NCI-H2171 (cell line): ENCODE results near the gene PPP4C.
"Not testable (repeated sequence)": the region's sequence is repeated elsewhere in the genome, so short reads cannot be mapped to it uniquely, and the experiment has no call there.

Source experiments
- DNase-seq: peaks from one replicate; lab custom pipeline; 2025; lab: John Stamatoyannopoulos, UW

The PPP4C gene

GRCh38 chr16:30096862-30097563, 21.2 kb downstream of the PPP4C start:
- DNase-seq: no peak

GRCh38 chr16:30104090-30104489, 28.3 kb downstream of the PPP4C start:
- no peak for DNase-seq

DNA sequence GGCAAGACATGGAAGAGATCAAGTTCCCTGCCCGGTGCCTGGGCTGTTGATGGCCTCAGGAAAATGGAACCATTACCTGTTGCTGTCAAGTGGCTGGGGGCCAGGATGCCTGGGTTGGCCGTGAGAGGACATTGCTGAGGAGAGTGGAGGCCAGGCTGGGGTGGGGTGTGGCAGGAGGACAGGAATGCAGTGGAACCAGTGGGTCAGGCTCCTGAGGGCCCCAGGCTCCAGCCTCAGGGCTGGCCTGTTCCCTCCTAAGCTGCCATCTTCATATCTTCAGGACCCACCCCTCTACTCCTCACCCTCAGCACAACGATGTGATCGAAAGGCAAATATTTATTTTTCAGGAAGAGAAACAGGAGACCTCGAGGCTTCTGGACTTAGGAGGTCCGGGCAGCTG, 28.7 kb downstream of the PPP4C start:
- DNase-seq: no peak

DNA sequence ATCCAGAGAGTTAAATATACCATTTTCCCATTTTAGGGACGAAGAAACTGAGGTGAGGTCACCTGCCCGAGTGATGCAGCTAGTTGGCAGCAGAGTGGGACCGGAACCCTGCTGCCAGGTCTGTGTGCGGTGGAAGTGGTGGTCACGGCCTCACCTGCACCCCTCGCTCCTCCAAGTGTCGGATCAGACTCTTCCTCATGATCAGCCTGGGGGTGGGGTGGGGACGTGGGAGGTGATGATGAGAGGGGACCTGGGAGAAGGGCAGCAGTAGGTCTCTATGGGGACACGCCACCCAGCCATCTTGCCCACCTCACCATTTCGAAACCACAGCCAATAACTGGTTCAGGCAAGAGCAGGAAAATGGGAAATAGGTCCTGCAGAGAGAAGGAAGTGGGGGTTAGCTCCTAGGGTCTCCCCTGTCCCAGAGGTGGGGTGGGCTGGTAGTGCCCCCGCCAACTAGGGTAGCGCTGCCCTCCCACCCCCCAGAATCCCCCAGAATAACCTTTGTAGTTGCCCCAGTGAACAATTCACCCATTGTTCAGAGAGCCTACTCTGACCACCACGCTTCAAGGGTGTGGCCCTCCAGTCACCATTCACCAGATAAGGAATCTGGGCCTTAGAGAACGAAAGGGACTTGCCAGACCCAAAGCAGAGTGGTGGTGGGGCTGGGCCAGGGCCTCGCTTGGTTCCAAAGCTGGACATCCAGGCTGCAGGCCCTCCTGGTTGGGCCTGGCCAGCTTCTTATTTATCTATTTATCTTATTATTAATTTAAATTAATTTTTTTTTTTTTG, 32.5 kb downstream of the PPP4C start:
- DNase-seq: no peak

DNA sequence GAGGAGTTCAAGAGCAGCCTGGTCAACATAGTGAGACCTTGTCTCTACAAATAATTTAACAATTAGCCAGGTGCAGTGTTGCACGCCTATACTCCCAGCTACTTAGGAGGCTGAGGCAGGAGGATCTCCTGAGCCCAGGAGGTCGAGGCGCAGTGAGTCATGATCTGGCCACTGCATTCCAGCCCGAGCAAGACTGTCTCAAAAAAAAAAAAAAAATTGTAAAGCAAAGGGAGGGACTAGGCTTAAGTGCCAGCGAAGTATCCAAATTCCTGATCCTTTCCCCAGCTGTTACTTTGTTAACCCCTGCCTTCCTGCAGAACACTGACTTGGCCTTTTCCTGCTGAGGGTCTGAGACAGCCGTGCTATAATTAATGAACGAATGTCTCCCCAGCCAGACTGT, 34.9 kb downstream of the PPP4C start:
- DNase-seq: no peak

- DNase-seq: peak; percentile 9
Observed at GRCh38 chr16:30112197-30113030, 36.6 kb downstream of the PPP4C start.

DNA sequence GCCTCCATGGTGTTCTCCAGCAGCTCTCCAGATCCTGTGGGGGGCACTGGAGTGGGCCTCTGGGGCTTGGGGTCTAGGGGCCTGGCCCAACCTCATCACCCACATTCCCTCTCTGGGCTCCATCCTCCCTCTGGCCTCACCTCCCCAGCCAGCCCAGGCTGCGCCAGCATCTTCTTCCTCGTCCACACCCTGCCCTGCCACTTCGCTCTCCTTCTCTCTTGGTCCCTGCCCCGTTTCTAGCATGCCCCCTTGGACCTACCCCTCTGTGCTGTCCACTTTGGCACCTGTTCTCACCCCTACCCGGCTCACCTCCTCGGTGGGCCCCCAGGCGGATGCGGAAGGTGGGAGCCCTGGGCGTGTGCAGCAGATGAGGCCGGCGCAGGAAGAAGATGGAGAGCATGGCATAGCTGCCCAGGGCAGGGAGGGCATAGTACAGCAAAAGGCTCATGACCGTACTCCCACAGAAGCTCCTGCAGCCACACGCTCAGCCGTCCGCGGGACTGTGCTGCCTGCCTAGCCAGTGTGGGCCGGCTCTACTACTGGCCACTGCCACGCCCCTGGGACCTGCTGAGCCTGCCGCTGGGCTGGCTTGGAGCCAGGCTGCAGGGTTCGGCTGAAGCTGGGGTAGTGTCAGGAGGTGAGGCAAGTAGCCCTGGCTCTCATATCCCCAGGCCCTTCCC, 37.4 kb downstream of the PPP4C start, which contains the start of gene GDPD3:
Gene GDPD3, minus strand, starts transcription at position 507 of the 680 bp plus-strand sequence. Its CDS starts 59 bp downstream, at position 448.
- no peak for DNase-seq

GRCh38 chr16:30113711-30114333, 38.0 kb downstream of the PPP4C start:
- DNase-seq: no peak

DNA sequence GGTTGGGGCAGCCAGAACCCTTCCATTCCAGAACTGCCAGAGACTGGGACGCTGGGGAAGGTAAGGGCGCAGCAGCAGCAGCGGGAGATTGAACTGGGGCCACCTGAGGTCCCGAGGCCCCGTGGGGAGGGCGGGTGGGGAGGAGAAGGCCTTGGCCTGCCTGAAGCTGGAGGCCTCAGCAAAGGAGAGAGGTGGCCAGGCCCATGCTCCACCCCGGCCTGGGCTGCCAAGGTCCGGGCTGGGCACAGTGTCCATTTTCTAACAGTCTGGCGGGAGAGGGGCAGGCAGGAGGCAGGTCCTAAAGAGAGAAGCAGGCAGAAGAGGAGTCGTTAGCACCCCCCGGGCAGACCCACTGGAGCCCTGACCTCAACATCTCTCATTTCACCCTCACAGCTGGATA, 38.6 kb downstream of the PPP4C start:
- DNase-seq: no peak

DNA sequence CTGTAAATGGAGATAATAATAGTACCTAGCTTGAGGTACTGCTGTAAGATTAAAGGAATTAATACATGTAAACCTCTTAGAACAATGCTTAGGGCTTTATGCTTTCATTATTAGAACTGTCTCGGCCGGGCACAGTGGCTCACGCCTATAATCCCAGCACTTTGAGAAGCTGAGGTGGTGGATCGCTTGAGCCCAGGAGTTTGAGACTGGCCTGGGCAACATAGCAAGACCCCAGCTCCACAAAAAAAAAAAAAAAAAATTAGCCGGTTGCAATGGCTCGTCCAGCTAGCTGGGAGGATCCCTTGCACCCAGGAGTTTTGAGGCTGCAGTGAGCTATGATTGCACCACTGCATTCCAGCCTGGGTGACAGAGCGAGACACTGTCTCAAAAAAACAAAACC, 39.0 kb downstream of the PPP4C start:
- not testable (repeated sequence) for DNase-seq

DNA sequence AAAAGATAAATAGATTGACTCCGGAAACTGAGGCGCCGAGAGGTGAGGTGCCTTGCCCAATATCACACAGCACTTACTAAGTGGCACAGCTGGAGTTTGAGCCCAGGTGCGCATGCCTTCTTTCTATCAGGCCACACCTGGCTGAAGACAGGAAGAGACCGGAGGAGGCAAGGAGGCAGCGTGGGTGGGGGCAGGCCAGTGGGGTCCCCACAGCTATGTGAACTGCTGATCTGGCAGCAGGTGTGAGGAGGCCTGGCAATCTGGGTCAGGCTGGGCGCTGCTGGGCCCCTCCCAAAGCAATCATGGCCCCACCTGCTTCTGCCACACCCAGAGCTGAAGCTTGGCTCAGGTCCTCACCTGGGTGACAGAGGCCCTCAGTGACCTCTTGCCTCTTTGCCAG, 39.4 kb downstream of the PPP4C start:
- DNase-seq: no peak

DNA sequence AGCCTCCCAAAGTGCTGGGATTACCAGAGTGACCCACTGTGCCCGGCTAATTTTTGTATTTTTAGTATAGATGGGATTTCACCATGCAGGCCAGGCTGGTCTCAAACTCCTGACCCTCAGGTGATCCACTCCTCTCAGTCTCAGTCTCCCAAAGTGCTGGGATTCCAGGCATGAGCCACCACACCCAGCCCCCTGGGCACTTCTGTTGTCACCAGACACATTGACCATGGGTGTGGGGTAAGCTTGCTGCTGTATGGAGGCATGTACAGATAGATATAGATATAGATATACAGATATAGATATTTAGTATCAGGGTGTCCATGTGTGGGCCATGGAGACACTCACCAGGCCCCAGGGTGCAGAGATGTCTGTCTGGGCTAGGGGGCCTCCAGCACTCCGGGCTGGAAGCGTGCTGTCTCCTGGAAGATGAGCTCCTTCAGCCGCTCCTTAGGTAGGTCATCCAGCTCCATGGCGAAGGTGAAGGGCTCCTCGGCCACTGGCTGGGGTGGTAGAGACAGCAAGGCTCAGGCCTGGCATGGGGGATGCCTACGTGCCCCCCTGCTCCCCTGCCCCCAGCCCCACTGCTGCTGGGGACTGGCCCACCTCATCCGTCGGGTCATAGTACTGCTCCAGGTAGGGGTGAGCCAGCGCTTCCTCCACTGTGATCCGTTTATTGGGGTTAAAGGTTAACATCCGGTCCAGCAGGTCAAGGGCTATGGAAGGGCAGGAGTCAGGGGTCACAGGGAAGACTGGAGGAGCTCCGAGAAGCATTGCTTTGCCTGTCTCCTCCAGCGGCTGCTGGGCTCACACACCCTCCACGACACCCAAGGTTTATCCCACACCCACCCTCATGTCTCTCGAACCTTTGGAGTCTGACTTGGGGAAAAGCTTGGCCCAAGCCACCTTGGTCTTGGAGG, 40.8 kb downstream of the PPP4C start:
- DNase-seq: no peak

GRCh38 chr16:30117768-30118167, 42.0 kb downstream of the PPP4C start:
- no peak for DNase-seq

GRCh38 chr16:30119428-30119827, 43.6 kb downstream of the PPP4C start:
- DNase-seq: no peak

GRCh38 chr16:30120340-30121105, 44.7 kb downstream of the PPP4C start:
- no peak for DNase-seq

DNA sequence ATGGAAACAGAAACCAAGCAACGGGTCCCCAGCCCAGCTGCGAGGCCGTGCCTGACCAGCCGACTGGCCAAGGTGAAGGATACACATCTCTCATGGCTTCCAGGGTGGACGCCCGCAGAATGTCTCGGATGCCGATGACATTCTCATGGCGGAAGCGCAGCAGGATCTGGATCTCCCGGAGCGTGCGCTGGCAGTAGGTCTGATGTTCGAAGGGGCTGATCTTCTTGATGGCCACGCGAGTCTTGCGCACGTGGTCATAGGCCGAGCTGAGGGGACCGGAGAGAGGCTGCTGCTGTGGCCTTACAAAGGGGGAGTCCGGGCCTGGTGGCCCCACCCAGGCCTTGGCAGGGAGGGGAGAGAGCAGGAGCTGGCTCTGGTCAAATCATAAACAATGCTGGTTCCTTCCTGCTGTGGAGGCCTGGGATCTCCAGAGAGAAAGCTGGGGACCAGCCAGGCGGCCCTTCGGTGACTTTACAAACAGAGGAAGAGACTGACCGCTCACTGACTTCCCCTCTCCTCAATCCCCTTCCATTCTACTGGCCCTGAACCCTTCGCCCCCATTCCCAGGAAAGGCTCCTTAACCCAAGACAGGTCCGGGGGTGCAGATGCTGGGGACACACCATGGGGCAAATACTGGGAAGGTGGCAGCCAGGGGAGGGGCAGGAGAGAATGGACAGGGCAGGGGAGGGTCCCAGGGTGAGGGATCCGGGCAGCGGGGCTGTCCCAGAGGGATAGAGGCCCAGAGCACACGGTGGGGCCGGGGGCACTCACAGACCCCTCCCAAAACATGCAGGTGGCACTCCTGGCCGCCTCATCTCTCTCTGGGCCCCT, 46.2 kb downstream of the PPP4C start:
- no peak for DNase-seq

- DNase-seq: no peak
Observed at GRCh38 chr16:30122604-30123160, 46.9 kb downstream of the PPP4C start.

- no peak for DNase-seq
Observed at GRCh38 chr16:30124985-30125379, 49.2 kb downstream of the PPP4C start.
